ENCODE results near the gene GKN2. TPM values are rescaled to one million over a fixed set of nuclear protein-coding genes. Genes with fewer than 3 reads are reported as not detected.
A peak's percentile ranks its signal among the peaks of the same experiment; 100 is the strongest.
"Not testable (repeated sequence)": the region's sequence is repeated elsewhere in the genome, so short reads cannot be mapped to it uniquely, and the experiment has no call there.

Gene GKN2
- polyA plus RNA-seq, 2 of the 4 experiments (the other 2 are of a cell fraction), result 0.93 to 3.7 TPM

GRCh38 chr2:68901561-68901960 lies 51.1 kb downstream of the GKN2 start:
- CTCF ChIA-PET, result interaction anchor here (0.8 to 2.2 kb wide), 3 partner anchors 23 to 187 kb away, joined by 3 to 7 read pairs (median 5); no protein-coding TSS in a partner anchor
- 51% methylated on average over 1 of the region's 1 CpG for WGBS (ENCODE audit: missing lambda C conversion rate)
- no peak for ATAC-seq
- Histone ChIP-seq H3K4me3 (no peak overlapping the region), H3K27ac (no peak overlapping the region), H3K4me2 (no peak overlapping the region), H3K9me3 (peaks cover 19% of the 10 kb centered on the region), H3K4me1 (no peaks in the 10 kb centered on the region)
- POLR2A ChIA-PET, result no interaction called here
- DNase-seq (ENCODE audit: low read depth in 1 of 2, low spot score in 1 of 2), result no peak
- FAIRE-seq, result no peak
- no peak for TF ChIP-seq HES2 (IDR thresholded peaks at IDR 0.05)
- TF ChIP-seq BCL3 (IDR thresholded peaks at IDR 0.05), result no peak
- no peak for TF ChIP-seq HOXA7 (CRISPR knock-in tag; IDR thresholded peaks at IDR 0.05)
- no peak for TF ChIP-seq FOSB (CRISPR knock-in tag; IDR thresholded peaks at IDR 0.05)
- TF ChIP-seq GATA3 (IDR thresholded peaks at IDR 0.05; ENCODE audit: borderline replicate concordance), result no peak
- TF ChIP-seq BHLHE40 (IDR thresholded peaks at IDR 0.05; ENCODE audit: low read depth, low read length), result no peak
- TF ChIP-seq RNF2 (IDR thresholded peaks at IDR 0.05; ENCODE audit: borderline replicate concordance, low read depth), result no peak
- TF ChIP-seq TFCP2L1 (CRISPR knock-in tag; IDR thresholded peaks at IDR 0.05), result no peak
- no peak for TF ChIP-seq EP300 (IDR thresholded peaks at IDR 0.05)
- TF ChIP-seq FOSL2 (IDR thresholded peaks at IDR 0.05), result no peak
- no peak for TF ChIP-seq FOSL2 (CRISPR knock-in tag; IDR thresholded peaks at IDR 0.05)

- CTCF ChIA-PET, result interaction anchor here (0.8 to 2.2 kb wide), 3 partner anchors 24 to 187 kb away, joined by 3 to 7 read pairs (median 5); no protein-coding TSS in a partner anchor
- POLR2A ChIA-PET, result no interaction called here
- Histone ChIP-seq H3K27ac (no peak overlapping the region), H3K4me3 (no peak overlapping the region), H3K4me2 (no peak overlapping the region), H3K9me3 (peaks cover 19% of the 10 kb centered on the region), H3K4me1 (no peaks in the 10 kb centered on the region)
- DNase-seq (ENCODE audit: low read depth in 1 of 2, low spot score in 1 of 2) (no peak), FAIRE-seq (no peak), ATAC-seq (peak in 1 of 2 experiments; percentile 59; a peak in 3 of 6 replicates)
- 37% methylated on average over 4 of the region's 4 CpGs for WGBS (ENCODE audit: missing lambda C conversion rate)
- TF ChIP-seq POLR2A (IDR thresholded peaks at IDR 0.05; ENCODE audit: low read length) (no peak), HOXA7 (CRISPR knock-in tag; IDR thresholded peaks at IDR 0.05) (no peak), BHLHE40 (IDR thresholded peaks at IDR 0.05; ENCODE audit: low read depth, low read length) (no peak), CTCF (IDR thresholded peaks at IDR 0.05) (0 out of 3 replicates have a peak, but pooled peaks have one; percentile 9), RAD21 (conservative IDR thresholded peaks at IDR 0.05 in 1 of 2, IDR thresholded peaks at IDR 0.05 in 1 of 2) (peak; percentile 23 to 59; a peak in 2 of 5 replicates)
These were observed 51.5 kb downstream of the GKN2 start for GRCh38 chr2:68901199-68901514.

GRCh38 chr2:68900496-68901198 lies 52.0 kb downstream of the GKN2 start:
- no peak overlapping the region for H3K4me2 ChIP-seq
- WGBS (ENCODE audit: missing lambda C conversion rate), result 54% methylated on average over 5 of the region's 5 CpGs
- ChIA-PET POLR2A (no interaction called here), CTCF (interaction anchor here (0.8 to 2.2 kb wide), 2 partner anchors 24 to 186 kb away, joined by 3 to 7 read pairs; no protein-coding TSS in a partner anchor)
- no peak overlapping the region for H3K4me3 ChIP-seq
- no peaks in the 10 kb centered on the region for H3K4me1 ChIP-seq
- FAIRE-seq, result no peak
- no peak for DNase-seq (ENCODE audit: low read depth in 1 of 2, low spot score in 1 of 2)
- ATAC-seq, result no peak; a peak in 1 of 6 replicates
- H3K27ac ChIP-seq, result no peak overlapping the region
- peaks cover 19% of the 10 kb centered on the region for H3K9me3 ChIP-seq
- no peak for TF ChIP-seq HES2 (IDR thresholded peaks at IDR 0.05)
- no peak for TF ChIP-seq RNF2 (IDR thresholded peaks at IDR 0.05; ENCODE audit: borderline replicate concordance, low read depth)
- no peak for TF ChIP-seq TP53 (CRISPR knock-in tag; IDR thresholded peaks at IDR 0.05)
- TF ChIP-seq RAD21 (conservative IDR thresholded peaks at IDR 0.05 in 1 of 2, IDR thresholded peaks at IDR 0.05 in 1 of 2), result no peak
- no peak for TF ChIP-seq CHD2 (IDR thresholded peaks at IDR 0.05; ENCODE audit: low read length, partially characterized antibody)
- no peak for TF ChIP-seq TFCP2L1 (CRISPR knock-in tag; IDR thresholded peaks at IDR 0.05)
- TF ChIP-seq CEBPB (IDR thresholded peaks at IDR 0.05), result no peak
- TF ChIP-seq ZFP36 (IDR thresholded peaks at IDR 0.05; ENCODE audit: borderline replicate concordance, partially characterized antibody), result no peak
- TF ChIP-seq RARB (CRISPR knock-in tag; IDR thresholded peaks at IDR 0.05), result no peak
- TF ChIP-seq CBX2 (IDR thresholded peaks at IDR 0.05; ENCODE audit: borderline replicate concordance, low read depth), result no peak
- TF ChIP-seq MAFK (IDR thresholded peaks at IDR 0.05; ENCODE audit: partially characterized antibody), result no peak
- TF ChIP-seq PBX3 (IDR thresholded peaks at IDR 0.05), result no peak
- no peak for TF ChIP-seq SREBF2 (IDR thresholded peaks at IDR 0.05)
- no peak for TF ChIP-seq HDAC2 (IDR thresholded peaks at IDR 0.05)
- no peak for TF ChIP-seq MAZ (IDR thresholded peaks at IDR 0.05; ENCODE audit: borderline replicate concordance, low read depth, low read length)
- no peak for TF ChIP-seq MAX (IDR thresholded peaks at IDR 0.05)

- ATAC-seq; H3K4me3 ChIP-seq; H3K9me3 ChIP-seq; H3K27ac ChIP-seq; FAIRE-seq; H3K4me1 ChIP-seq; DNase-seq (ENCODE audit: low read depth in 1 of 2, low spot score in 1 of 2); H3K4me2 ChIP-seq; POLR2A ChIA-PET: not testable (repeated sequence)
- CTCF ChIA-PET, result interaction anchor here (0.7 to 2.7 kb wide), 5 partner anchors 12 to 187 kb away, joined by 3 to 13 read pairs (median 4); no protein-coding TSS in a partner anchor
- 82% methylated on average over 6 of the region's 6 CpGs for WGBS (ENCODE audit: missing lambda C conversion rate)
These were observed 56.7 kb downstream of the GKN2 start for GRCh38 chr2:68895981-68896380.
